ENCODE measurements around the gene MCC.

MCC gene

DNA sequence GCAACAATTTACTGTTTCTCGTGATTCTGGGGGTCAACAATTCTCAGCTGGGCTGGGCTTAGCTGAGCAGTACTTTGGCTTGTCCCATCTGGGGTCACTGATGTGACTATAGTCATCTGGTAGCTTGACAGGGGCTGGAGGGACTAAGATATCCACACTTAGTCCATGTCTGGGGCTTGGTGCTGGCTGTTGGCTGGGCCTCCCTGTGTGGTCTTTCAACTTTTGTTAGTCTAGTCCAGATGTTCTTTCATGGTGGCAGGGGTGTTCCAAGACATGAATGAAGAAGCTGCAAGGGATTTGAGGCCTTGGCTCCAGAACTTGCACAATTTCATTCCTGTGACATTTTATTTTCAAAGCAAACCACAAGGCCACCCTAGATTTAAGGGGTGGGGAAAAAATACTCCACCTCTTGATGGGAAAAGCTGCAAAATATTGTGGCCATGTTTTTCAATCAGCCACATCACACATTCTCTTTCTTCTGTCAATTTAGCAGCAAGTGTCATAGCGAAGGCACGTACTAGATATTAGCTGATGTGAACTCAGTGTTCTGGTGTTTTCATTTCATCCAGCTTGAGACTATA is 112.7 kb downstream of the MCC start:
- ATAC-seq (no peak), DNase-seq (ENCODE audit: low spot score in 2 of 2) (no peak)
- H3K36me3 Mint-ChIP-seq: no peaks in the 10 kb centered on the region
- peaks cover 17% of the 10 kb centered on the region for H3K4me1 Mint-ChIP-seq
- no peak overlapping the region for H3K4me3 Mint-ChIP-seq
- H3K9me3 Mint-ChIP-seq: no peaks in the 10 kb centered on the region
- no peak overlapping the region for H3K27ac Mint-ChIP-seq

DNA sequence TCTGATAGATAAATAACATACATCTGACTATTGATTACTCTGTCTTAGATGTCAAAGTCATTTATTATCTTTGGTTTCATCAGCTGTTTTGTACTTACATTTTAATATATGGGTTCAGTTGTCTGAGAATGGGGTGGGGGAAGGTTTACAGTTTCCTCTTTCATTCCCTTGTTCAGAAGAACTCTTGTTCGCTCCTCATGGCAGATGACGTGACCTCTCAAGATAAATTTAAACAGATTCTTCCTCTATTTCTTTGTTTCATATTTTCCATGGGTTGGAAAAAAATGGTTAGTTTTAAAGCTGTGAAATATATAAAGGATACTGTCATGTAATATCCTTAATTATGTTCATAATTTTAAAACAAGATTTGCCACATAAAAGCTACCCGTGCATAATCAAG is 114.8 kb downstream of the MCC start:
- Mint-ChIP-seq H3K36me3 (no peaks in the 10 kb centered on the region), H3K4me1 (peaks cover 6% of the 10 kb centered on the region), H3K9me3 (no peaks in the 10 kb centered on the region), H3K27ac (no peak overlapping the region), H3K4me3 (no peak overlapping the region)
- DNase-seq (ENCODE audit: low spot score in 2 of 2) (no peak), ATAC-seq (no peak)

DNA sequence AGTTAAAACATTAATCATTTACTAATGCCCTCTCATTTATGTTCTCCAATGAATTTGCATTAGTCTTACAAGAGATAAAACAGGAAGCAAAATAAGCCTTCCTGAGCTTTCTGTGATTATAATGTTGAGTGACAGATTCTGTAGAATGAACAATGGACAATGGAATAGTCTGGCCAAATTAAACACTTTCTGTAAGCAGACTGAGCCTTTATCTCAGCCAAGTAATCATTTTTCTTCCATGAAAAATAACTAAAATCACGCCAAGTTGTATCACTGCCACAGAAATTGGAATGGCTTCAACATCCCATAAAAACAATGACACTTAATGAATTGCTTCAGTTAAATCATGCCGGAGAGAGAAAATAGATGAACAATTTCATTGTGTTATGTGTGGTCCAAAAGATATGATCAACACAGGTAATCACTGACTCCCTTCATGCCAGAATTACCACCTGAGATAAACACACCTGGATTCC is 116.5 kb downstream of the MCC start:
- no peaks in the 10 kb centered on the region for H3K36me3 Mint-ChIP-seq
- H3K9me3 Mint-ChIP-seq: no peaks in the 10 kb centered on the region
- H3K4me3 Mint-ChIP-seq: no peak overlapping the region
- DNase-seq (ENCODE audit: low spot score in 2 of 2): no peak
- ATAC-seq: no peak
- no peaks in the 10 kb centered on the region for H3K4me1 Mint-ChIP-seq
- H3K27ac Mint-ChIP-seq: no peak overlapping the region

DNA sequence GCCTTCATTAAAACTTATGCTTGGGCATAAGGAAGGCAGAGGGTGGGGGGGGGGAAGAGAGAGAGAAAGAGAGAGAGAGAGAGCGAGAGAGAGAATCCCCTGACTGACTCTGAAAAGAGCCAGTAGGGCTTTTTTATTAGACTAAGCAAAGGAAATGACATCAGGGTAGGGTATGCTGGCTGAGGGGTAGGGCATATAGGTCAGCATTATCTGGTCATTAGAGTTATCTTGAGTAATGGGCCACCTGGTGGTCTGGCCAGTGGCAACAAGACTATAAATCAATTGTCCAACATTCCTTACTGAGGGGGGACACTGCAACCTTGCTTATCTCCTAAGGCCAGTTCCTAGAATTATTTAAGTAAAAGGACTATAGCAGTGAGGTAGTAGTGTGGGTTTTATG is 120.7 kb downstream of the MCC start:
- no peak for ATAC-seq
- no peak for DNase-seq (ENCODE audit: low spot score in 2 of 2)

DNA sequence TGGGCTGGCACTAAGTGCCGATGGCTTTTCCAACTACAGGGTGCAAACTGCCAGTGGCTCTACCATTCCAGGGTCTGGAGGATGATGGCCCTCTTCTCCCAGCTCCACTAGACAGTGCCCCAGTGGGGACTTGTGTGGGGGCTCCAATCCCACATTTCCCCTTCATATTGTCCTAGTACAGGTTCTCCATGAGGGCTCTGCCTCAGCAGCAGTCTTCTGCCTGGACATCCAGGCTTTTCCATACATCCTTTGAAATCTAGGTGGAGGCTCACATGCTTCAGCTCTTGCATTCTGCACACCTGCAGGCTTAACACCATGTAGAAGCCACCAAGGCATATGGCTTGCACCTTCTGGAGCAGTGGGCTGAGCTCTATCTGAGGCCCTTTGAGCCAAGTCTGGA is 123.8 kb downstream of the MCC start:
- Mint-ChIP-seq H3K4me3 (no peak overlapping the region), H3K9me3 (peaks cover 8% of the 10 kb centered on the region), H3K36me3 (no peaks in the 10 kb centered on the region), H3K27ac (no peak overlapping the region), H3K4me1 (no peaks in the 10 kb centered on the region)
- DNase-seq (ENCODE audit: low spot score in 2 of 2) (no peak), ATAC-seq (no peak)

More for the DNA sequence above, 120.7 kb downstream of the MCC start:
- Mint-ChIP-seq H3K4me1 (no peaks in the 10 kb centered on the region), H3K9me3 (peaks cover 8% of the 10 kb centered on the region), H3K36me3 (no peaks in the 10 kb centered on the region), H3K4me3 (no peak overlapping the region), H3K27ac (no peak overlapping the region)

DNA sequence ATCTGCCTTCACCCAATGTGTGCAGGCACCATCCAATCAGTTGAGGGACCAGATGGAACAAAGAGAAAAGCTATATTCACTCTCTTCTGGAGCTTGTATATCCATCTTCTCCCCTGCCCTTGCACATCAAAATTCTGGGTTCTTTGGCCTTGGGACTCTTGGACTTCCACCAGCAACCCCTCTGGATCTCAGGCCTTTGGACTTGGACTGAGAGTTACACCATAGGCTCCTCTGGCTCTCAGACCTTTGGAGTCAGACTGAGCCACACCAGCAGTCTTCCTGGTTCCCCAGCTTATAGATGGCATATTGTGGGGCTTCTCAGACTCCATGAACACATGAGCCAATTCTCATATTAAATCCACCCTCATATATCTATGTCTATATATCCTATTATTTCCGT is 126.6 kb downstream of the MCC start:
- ATAC-seq: no peak
- H3K4me3 Mint-ChIP-seq: no peak overlapping the region
- no peak for DNase-seq (ENCODE audit: low spot score in 2 of 2)
- peaks cover 8% of the 10 kb centered on the region for H3K9me3 Mint-ChIP-seq
- no peaks in the 10 kb centered on the region for H3K4me1 Mint-ChIP-seq
- H3K27ac Mint-ChIP-seq: no peak overlapping the region
- H3K36me3 Mint-ChIP-seq: no peaks in the 10 kb centered on the region

DNA sequence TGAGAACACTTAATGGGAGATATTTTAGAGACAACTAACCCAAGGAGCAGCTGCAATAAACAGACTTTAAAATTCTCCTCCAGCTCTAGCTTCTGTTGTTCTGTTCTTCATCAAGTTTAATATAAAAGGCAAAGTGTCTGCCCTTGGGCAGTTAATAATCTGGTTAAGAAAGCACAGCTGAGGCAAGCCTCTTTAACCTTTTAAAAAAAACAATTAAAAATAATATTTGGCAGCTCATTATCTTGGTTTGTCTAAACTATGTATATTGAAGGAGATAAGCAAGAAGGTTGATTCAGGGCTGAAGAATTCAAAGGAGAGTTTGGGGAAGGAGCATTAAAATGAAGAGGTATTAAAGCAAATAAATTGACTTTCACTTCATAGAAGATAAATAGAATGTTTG is 128.8 kb downstream of the MCC start:
- no peaks in the 10 kb centered on the region for H3K4me1 Mint-ChIP-seq
- no peak for ATAC-seq
- no peak overlapping the region for H3K4me3 Mint-ChIP-seq
- DNase-seq (ENCODE audit: low spot score in 2 of 2): no peak
- no peak overlapping the region for H3K27ac Mint-ChIP-seq
- no peaks in the 10 kb centered on the region for H3K9me3 Mint-ChIP-seq
- no peaks in the 10 kb centered on the region for H3K36me3 Mint-ChIP-seq

DNA sequence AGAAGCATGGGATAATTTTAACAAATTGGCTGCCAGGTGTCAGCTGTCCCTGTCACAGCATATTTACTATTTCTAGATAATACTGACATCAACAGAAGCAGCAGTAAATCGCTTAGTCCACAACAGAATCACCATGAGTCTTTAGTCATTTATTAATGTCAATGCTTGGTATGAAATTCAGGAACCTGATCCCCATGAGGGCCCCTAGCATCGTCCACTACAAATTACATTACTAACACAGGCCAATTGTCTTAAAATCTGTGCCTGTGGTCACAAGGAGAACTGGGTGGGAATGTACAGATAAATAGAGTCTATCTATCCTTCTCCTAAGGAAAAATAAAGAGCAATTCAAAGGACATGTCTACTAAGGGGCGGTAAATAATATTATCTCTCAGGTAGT is 129.6 kb downstream of the MCC start:
- Mint-ChIP-seq H3K27ac (no peak overlapping the region), H3K4me1 (no peaks in the 10 kb centered on the region), H3K9me3 (no peaks in the 10 kb centered on the region), H3K4me3 (no peak overlapping the region), H3K36me3 (no peaks in the 10 kb centered on the region)
- ATAC-seq: no peak
- no peak for DNase-seq (ENCODE audit: low spot score in 2 of 2)

DNA sequence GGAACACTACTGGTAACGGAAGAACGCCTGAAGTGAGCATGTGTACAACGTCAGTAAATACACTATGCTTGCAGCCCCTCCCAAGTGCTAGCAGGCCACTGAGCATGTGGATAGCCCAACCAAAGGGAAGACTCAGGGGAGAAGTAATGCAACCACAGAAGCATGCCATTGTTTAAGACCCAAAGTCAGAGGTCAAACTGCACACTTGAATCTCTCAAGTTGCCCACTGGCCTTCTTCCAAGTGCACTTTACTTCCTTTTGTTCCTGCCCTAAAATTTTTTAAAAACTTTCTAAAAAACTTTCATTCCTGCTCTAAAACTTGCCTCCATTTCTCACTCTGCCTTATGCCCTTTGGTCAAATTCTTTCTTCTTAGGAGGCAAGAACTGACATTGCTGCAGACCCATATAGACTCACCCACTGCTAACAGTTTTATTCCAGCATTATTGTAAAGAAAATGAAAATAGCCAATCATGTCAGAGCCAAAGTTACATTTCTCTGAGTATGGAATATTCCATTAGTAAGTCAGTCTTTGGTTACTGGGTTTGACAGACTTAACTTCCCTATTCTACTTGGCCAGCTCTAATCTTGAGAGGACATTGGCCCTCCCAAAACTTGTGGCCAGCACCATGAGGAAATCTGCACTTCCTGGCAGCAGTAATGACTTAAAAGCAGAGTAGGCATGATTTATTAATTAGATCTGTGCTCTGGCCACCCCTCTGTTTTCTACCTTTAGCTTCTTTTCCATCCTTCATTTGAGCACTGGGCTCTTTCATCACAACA is 130.4 kb downstream of the MCC start:
- Mint-ChIP-seq H3K27ac (no peak overlapping the region), H3K4me3 (no peak overlapping the region), H3K36me3 (no peaks in the 10 kb centered on the region), H3K4me1 (no peaks in the 10 kb centered on the region), H3K9me3 (no peaks in the 10 kb centered on the region)
- DNase-seq (ENCODE audit: low spot score in 2 of 2): no peak
- ATAC-seq: no peak

DNA sequence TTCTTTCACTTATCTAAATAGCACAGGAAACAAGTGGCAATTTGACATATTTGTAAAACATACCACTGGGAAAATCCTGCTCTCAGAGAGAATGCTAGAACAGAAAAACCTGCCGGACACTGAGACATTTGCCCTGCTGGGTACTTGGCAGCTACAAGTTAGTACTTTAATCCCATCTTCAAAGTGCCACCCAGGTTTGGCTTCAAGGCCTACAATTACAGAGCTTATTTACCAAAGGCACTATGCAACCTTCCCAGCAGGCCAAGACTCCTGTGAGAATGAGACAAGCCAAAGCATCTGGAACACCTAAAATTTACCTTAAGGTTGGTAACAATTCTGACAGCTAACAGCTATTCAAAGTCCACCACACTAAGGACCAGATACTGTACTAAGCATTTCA is 131.8 kb downstream of the MCC start:
- no peak overlapping the region for H3K4me3 Mint-ChIP-seq
- no peak overlapping the region for H3K27ac Mint-ChIP-seq
- H3K4me1 Mint-ChIP-seq: no peaks in the 10 kb centered on the region
- DNase-seq (ENCODE audit: low spot score in 2 of 2) (no peak), ATAC-seq (no peak)
- no peaks in the 10 kb centered on the region for H3K36me3 Mint-ChIP-seq
- H3K9me3 Mint-ChIP-seq: no peaks in the 10 kb centered on the region

DNA sequence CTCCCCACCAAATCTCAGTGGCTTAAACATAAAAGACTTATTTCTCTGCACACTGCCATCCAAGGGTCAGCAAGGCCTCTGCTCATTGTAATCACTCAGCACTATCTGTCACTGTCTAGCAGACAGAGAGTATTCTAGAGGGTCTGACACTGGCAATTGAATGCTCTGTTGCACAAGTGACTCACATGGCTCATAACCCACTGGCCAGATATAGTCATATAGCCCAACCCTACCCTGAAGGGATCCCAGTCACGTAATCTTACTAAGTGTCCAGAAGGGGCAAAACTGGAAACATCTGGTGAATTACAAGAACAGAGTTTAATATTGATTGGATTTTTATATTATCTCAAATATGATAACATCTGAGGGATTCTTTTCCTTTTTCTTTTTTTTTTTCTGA is 134.2 kb downstream of the MCC start:
- DNase-seq (ENCODE audit: low spot score in 2 of 2): no peak
- no peak overlapping the region for H3K4me3 Mint-ChIP-seq
- no peaks in the 10 kb centered on the region for H3K9me3 Mint-ChIP-seq
- no peak overlapping the region for H3K27ac Mint-ChIP-seq
- H3K36me3 Mint-ChIP-seq: no peaks in the 10 kb centered on the region
- no peaks in the 10 kb centered on the region for H3K4me1 Mint-ChIP-seq
- ATAC-seq: peak; percentile 50

DNA sequence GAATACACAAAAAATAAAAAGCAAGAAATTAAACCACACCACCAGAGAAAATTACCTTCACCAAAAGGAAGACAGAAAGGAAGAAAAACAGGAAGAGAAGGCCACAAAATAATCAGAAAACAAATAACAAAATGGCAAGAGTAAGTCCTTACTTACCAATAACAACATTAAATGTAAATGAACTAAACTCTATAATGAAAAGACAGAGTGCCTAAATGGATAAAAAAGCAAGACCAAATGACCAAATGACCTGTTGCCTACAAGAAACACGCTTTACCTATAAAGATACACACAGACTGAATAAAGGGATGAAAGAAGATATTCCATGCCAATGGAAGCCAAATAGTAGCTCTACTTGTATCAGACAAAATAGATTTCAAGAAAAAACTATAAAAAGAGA is 140.7 kb downstream of the MCC start:
- Mint-ChIP-seq H3K9me3 (no peaks in the 10 kb centered on the region), H3K27ac (no peak overlapping the region), H3K36me3 (no peaks in the 10 kb centered on the region), H3K4me1 (no peaks in the 10 kb centered on the region), H3K4me3 (no peak overlapping the region)
- ATAC-seq (no peak), DNase-seq (ENCODE audit: low spot score in 2 of 2) (no peak)

DNA sequence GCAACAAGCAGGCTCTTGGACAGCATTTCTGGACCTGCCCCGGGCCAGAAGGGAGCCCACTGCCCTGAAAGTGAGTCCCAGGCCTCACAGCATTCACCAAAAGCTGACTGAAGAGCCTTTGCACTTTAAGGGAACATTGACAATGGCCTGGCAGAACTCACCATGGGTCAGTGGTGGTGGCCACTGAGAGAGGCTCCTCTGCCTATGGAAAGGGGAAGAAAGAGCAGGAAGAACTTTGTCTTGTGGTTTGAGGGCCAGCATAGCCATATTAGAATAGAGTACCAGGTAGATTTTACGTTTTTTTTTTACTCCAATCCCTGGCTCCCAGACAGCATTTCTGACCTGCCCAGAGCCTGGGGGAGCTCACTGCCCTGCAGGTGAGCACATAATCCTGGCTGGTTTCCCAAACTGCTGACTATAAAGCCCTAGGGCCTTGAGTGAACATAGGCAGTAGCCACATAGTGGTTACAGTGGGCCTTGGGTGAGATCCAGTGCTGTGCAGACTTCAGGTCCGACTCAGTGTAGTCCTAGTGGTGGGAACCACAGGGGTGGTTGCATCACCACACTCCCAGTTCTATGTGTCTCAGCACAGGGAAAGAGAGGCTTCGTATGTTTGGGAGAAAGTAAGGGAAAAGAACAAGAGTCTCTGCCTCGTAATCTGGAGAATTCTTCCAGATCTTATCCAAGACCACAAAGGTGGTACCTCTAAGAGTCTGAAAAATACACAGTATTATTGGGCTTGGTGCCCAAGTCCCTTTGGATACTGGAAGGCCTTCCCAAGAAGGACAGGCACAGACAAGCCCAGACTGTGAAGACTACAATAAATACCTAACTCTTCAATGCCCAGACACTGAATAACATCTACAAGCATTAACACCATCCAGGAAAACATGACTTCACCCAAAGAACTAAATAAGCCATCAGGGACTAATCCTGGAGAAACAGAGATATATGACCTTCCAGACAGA is 143.0 kb downstream of the MCC start:
- DNase-seq (ENCODE audit: low spot score in 2 of 2): no peak
- Mint-ChIP-seq H3K9me3 (no peaks in the 10 kb centered on the region), H3K27ac (no peak overlapping the region), H3K4me1 (no peaks in the 10 kb centered on the region), H3K36me3 (no peaks in the 10 kb centered on the region), H3K4me3 (no peak overlapping the region)
- ATAC-seq: no peak

DNA sequence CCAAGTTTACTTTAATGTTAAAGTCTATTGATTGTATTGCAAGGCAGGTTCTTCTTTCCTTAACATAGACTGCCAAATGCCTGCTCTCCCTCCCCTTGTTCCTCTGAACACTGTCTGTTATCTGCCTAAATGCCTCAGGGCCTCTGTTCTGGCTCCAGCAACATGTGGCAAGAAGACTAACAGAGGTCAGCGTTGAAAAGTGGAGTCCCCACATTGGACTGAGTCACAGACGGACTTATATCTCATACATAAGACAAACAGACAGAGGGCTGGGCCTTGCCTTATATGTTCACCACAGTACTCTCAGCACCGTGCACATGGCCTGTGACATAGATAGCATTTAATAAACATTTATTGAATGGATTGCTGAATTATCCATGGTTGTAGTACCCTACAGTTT is 144.9 kb downstream of the MCC start:
- Mint-ChIP-seq H3K36me3 (no peaks in the 10 kb centered on the region), H3K27ac (no peak overlapping the region), H3K4me3 (no peak overlapping the region), H3K9me3 (no peaks in the 10 kb centered on the region), H3K4me1 (no peaks in the 10 kb centered on the region)
- DNase-seq (ENCODE audit: low spot score in 2 of 2) (no peak), ATAC-seq (no peak)

DNA sequence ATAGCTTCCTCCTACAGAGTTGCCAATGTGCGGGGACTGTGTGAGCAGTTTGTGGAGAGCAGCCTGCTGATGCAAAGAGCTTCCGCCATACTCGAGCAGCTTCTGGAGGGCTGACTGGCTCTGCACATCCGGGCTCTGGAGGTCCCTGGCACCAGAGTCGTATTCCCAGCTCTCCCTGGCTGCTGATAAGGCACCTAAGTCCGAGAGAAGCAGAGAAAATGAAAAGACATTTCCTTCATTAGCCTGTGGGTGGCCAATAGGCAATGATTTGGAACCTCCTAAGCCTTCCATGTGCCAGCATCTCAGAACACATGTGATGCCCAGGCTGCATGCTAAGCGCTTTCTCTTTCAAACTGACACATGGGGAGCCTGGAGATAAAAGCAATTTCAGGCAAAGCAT is 147.7 kb downstream of the MCC start:
- Mint-ChIP-seq H3K36me3 (no peaks in the 10 kb centered on the region), H3K4me3 (no peak overlapping the region), H3K27ac (no peak overlapping the region), H3K4me1 (no peaks in the 10 kb centered on the region), H3K9me3 (no peaks in the 10 kb centered on the region)
- DNase-seq (ENCODE audit: low spot score in 2 of 2) (no peak), ATAC-seq (no peak)
